GM12891 (cell line): ENCODE measurements around the gene OR2AJ1.
"Not testable (repeated sequence)": the region's sequence is repeated elsewhere in the genome, so short reads cannot be mapped to it uniquely, and the experiment has no call there.

Experiments used
- DNase-seq: peaks from one replicate; pipeline ENCODE4 v3.0.0; 2011; ENCODE audit warnings: low spot score; ENCODE audit not compliant: insufficient read length
- FAIRE-seq: peaks from 2 replicates; lab custom pipeline; 2011; peaks lifted over from hg19 to GRCh38; lab: Jason Lieb, UNC
- PAX5 ChIP-seq: IDR thresholded peaks from 2 replicates; pipeline ENCODE4 v1.6.1; 2011; ENCODE audit warnings: low read length, moderate library complexity, mild to moderate bottlenecking; ENCODE audit not compliant: insufficient read depth, severe bottlenecking
- POLR2A ChIP-seq: IDR thresholded peaks from 2 replicates; pipeline ENCODE4 v1.6.1; 2011; ENCODE audit warnings: low read depth, low read length, control low read depth
- POLR2AphosphoS5 ChIP-seq: IDR thresholded peaks from 2 replicates; pipeline ENCODE4 v1.6.1; 2011; ENCODE audit warnings: low read depth, low read length, control low read depth
- POU2F2 ChIP-seq: IDR thresholded peaks from 2 replicates; pipeline ENCODE4 v1.6.1; 2011; ENCODE audit warnings: low read depth, mild to moderate bottlenecking, control low read depth, low read length, moderate library complexity
- SPI1 ChIP-seq: IDR thresholded peaks from 2 replicates; pipeline ENCODE4 v1.6.1; 2011; ENCODE audit warnings: low read depth, low read length, control low read depth
- TAF1 ChIP-seq: IDR thresholded peaks from 2 replicates; pipeline ENCODE4 v1.6.1; 2011; ENCODE audit warnings: low read depth, low read length, control low read depth

The OR2AJ1 gene

DNA sequence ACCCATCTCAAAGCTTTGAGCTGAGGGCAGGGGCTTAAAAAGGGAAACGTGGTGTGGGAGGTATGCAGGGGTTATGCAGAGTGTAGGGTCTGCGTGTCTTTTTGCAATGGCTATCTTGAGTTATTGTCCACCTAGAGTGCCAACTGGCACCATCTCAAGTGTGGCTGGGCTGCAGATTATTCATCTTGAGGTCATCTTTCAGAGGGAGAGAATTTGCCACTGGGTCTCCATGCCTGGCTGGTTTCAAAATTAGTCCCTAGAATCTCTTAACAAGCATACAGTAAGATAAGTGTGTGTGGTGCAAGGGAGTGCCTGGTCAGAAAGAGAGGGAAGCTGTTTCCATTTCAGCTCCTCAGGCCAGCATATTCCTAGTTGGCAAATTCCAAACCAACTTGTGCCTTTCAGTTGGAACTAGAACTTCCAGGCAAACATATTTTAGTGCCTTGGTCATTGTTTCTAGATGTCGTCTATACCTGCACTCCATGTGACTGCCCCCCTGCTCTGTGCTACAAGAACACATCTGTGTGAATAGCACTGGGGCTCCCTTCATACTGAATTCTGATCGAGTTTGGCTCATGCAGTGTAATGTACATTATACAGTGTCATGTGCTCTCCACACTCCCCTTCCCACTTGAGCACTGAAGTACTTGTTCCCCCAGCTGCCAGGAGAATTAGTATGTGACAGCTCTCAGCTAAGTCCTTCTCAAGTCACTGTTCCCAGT, 9.6 kb upstream of the OR2AJ1 start:
- FAIRE-seq (no peak), DNase-seq (no peak)
- TF ChIP-seq PAX5 (no peak), TAF1 (no peak), POLR2AphosphoS5 (no peak), POLR2A (no peak), POU2F2 (no peak), SPI1 (no peak)

DNA sequence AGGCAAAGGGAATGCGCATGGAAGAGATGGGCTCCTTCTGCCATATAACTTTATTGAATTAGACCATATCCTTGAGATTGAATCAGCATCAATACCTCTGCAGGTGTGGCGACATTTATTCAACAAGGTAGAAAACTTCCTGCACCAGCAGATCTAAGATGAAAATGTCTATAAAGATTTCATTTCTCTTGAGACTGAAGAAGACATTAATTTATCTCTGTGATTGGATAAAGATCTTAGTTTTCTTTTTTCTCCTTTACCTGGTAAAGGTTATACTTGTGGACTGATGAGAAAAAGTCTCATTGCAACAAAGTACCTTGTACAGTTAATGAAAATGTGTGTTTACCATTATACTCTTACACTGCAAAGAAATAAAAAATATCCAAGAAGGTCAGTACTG, 4.7 kb upstream of the OR2AJ1 start, which contains the start of gene OR2T8:
OR2T8 (plus strand) TSS at position 301 of the 400 bp plus-strand sequence. CDS start 766 bp downstream, outside the sequence.
- no peak for TF ChIP-seq POU2F2
- TF ChIP-seq TAF1 = no peak
- TF ChIP-seq SPI1 = no peak
- no peak for FAIRE-seq
- no peak for DNase-seq

GRCh38 chr1:247923941-247924340, 748 bp upstream of the OR2AJ1 start:
- no peak for DNase-seq
- TF ChIP-seq POU2F2 (no peak), POLR2A (no peak), TAF1 (no peak), SPI1 (no peak), POLR2AphosphoS5 (no peak), PAX5 (no peak)
- no peak for FAIRE-seq

GRCh38 chr1:247933989-247934388, 9.3 kb downstream of the OR2AJ1 start:
- no peak for FAIRE-seq

DNA sequence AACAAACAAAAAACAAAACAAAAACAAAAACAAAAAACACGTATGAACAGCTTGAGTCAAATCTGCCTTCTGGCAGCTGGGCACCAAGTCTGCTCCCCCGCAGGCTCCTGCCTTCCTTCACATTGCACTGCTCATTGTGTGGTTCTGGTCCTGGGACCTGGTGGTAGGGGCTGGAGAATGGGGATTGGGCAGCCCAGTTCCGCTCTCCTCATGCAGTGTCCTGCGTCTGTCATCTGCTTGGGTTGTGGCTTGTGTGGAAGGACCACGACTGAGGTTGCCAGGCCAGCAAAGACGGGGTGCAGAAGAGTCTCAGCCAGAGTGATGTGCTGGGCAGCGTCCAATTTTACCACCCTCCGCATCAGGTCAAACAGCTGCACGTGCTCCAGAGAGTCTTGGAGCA, 11.1 kb downstream of the OR2AJ1 start:
- no peak for FAIRE-seq
- no peak for DNase-seq
- TF ChIP-seq PAX5 (no peak), POU2F2 (no peak), TAF1 (no peak), POLR2A (no peak), SPI1 (no peak), POLR2AphosphoS5 (no peak)

More at GRCh38 chr1:247933989-247934388, 9.3 kb downstream of the OR2AJ1 start:
- TF ChIP-seq POLR2AphosphoS5 = no peak
- no peak for TF ChIP-seq SPI1
- TF ChIP-seq POLR2A = no peak
- no peak for TF ChIP-seq TAF1
- TF ChIP-seq PAX5 = no peak
- TF ChIP-seq POU2F2 = no peak
- DNase-seq = no peak

DNA sequence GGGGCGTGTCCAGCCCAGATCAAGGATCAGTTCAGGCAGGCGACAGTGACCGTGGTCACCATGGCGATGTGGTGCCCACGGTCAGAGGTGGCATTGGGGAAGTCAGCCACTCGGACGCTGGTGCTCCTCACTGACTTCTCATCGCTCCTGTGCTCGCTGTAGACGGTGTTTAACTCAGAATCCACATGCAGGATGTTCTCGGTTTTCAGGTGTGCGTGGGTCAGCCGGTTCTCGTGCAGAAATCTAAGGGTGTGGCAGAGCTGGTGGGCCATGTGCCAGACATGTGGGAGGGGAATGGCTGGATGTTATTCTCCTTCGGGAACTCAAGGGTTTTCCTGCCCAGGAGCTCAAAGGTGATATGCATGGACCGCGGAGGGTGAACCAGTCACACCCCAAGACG, 11.7 kb downstream of the OR2AJ1 start:
- FAIRE-seq (no peak), DNase-seq (no peak)
- TF ChIP-seq POU2F2 (no peak), SPI1 (no peak), TAF1 (no peak), POLR2A (no peak), POLR2AphosphoS5 (no peak), PAX5 (no peak)

DNA sequence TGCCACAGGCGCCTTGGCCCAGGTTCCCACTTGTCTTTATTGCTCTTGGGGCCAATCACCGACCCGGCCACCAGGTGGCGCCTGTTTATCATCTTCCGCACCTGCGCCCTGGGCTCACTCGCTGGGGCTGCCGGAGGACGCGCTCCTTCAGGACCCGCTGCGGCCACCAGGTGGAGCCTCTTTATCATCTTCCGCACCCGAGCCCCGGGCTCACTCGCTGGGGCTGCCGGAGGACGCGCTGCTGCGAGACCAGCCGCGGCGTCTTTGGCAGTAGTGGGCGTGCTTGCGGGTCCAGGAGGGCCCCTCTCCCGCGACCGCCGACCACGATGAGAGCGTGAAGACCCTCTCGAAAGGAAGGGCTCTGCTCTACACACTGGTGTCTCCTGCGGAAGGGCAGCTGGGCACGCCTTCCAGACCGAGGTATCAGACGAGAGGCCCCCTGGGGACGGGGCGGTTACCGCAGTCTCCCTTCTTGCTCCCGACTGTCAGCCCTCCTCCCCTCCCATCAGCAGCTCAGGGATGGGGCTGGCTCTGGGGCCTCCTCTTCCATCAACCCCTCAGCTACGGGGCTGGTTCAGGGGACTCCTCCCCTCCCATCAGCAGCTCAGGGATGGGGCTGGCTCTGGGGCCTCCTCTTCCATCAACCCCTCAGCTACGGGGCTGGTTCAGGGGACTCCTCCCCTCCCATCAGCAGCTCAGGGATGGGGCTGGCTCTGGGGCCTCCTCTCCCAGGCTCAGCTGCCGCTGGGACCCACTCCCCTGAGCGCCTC, 12.5 kb downstream of the OR2AJ1 start:
- peak; percentile 22 for DNase-seq
- FAIRE-seq = not testable (repeated sequence)

- no peak for FAIRE-seq
- no peak for DNase-seq
- TF ChIP-seq POLR2A = no peak
- no peak for TF ChIP-seq POU2F2
- no peak for TF ChIP-seq POLR2AphosphoS5
- no peak for TF ChIP-seq TAF1
- no peak for TF ChIP-seq PAX5
- no peak for TF ChIP-seq SPI1
Observed at GRCh38 chr1:247942624-247943023, 17.9 kb downstream of the OR2AJ1 start.

DNA sequence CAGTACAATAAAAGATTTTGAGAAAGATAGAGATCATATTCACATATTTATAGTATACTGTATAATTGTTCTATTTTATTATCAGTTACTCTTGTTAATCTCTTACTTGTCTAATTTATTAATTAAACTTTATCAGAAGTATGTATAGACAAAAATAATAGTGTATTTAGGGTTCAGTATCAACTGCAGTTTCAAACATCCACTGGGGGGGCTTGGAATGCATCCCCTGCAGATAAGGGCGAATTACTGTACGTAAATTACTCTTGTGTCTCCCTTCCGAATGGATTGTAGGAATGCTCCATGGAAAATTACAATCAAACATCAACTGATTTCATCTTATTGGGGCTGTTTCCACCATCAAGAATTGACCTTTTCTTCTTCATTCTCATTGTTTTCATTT, 23.9 kb downstream of the OR2AJ1 start, which contains the start of gene OR2L8:
OR2L8 (plus strand) TSS at position 301 of the 400 bp plus-strand sequence; CDS start at position 301, 0 bp downstream.
- DNase-seq (no peak), FAIRE-seq (no peak)
- no peak for TF ChIP-seq SPI1
- TF ChIP-seq POLR2A = no peak
- no peak for TF ChIP-seq POLR2AphosphoS5
- no peak for TF ChIP-seq POU2F2
- TF ChIP-seq TAF1 = no peak
- TF ChIP-seq PAX5 = no peak

DNA sequence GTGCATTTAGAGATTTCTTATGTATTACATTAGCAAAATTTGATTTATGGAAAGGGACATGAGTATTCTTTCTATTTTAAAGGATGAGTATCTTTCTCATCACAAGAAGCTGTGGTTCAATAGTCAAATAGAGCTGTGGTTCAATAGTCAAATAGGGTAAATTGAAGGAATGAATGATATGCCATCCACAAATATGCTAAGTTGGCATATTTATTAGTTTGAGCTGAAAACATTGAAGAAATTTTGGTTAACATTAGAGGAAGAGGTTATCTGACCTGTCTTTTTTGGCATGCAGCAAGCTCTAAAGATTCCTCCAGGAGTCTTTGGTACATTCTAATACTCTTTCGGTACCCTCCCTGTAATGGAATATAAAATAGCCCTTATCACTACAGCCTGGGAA, 28.7 kb downstream of the OR2AJ1 start:
- DNase-seq (no peak), FAIRE-seq (no peak)
- TF ChIP-seq POLR2A (no peak), TAF1 (no peak)

DNA sequence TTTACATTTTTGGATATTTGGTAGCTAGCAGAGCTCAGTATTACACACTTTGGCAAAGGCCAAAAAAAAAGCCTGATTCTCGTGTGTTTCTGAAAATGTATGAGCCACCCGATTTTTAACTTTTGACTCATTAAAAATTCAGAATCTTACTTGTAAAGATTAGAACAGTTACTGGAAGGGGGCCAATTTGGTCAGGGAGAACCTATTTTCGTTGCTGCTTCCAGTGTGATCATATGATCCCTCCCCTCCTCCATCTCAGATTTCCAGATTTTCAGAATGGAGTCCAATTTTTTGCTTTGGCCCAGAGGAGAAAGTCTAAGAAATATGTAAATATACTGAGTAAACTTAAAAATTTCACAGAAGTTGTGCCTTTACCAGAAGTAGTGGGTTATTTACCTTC, 37.1 kb downstream of the OR2AJ1 start:
- DNase-seq = no peak
- FAIRE-seq = no peak

More for the DNA sequence above, 37.1 kb downstream of the OR2AJ1 start:
- TF ChIP-seq POU2F2 = no peak
- no peak for TF ChIP-seq POLR2A
